ENCODE data around the gene DENND11. TPM values are rescaled to one million over a fixed set of nuclear protein-coding genes. Genes with fewer than 3 reads are reported as not detected.

DENND11 gene
- total RNA-seq, 4 donors from 2014 or later = 34.1 to 57.5 (median 45.3) TPM

- no peak for DNase-seq
- Histone ChIP-seq H3K9me3 (no peaks in the 10 kb centered on the region), H3K27ac (no peak overlapping the region), H3K27me3 (no peaks in the 10 kb centered on the region), H3K36me3 (peaks cover 0 to 19% of the 10 kb centered on the region in 2 donors), H3K4me1 (peaks cover 0 to 4% of the 10 kb centered on the region in 2 donors), H3K4me3 (replicated peaks in 1 of 3) (no peak overlapping the region)
- TF ChIP-seq POLR2A (IDR thresholded peaks at IDR 0.05) (no peak), CTCF (IDR thresholded peaks at IDR 0.05) (no peak)
- intact Hi-C loops (cut with DNase I) = no loop called here
- WGBS, 2 donors = 88 to 90% methylated on average over 3 of the region's 3 CpGs
These were observed 15.9 kb downstream of the DENND11 start for GRCh38 chr7:141686074-141686473.

GRCh38 chr7:141685285-141686023 lies 16.5 kb downstream of the DENND11 start:
- H3K4me3 ChIP-seq (replicated peaks in 1 of 3) = no peak overlapping the region
- TF ChIP-seq POLR2A (IDR thresholded peaks at IDR 0.05) (no peak), CTCF (IDR thresholded peaks at IDR 0.05) (no peak)
- no peaks in the 10 kb centered on the region for H3K27me3 ChIP-seq
- no peak for DNase-seq
- intact Hi-C loops (cut with DNase I) = no loop called here
- H3K36me3 ChIP-seq = peaks cover 0 to 19% of the 10 kb centered on the region in 2 donors
- peaks cover 0 to 4% of the 10 kb centered on the region in 2 donors for H3K4me1 ChIP-seq
- H3K27ac ChIP-seq = no peak overlapping the region
- no peaks in the 10 kb centered on the region for H3K9me3 ChIP-seq
- WGBS, 2 donors = 87 to 88% methylated on average over 27 of the region's 27 CpGs

GRCh38 chr7:141679014-141679413 lies 23.0 kb downstream of the DENND11 start:
- Histone ChIP-seq H3K4me1 (peaks cover 3 to 12% of the 10 kb centered on the region in 2 donors), H3K36me3 (peaks cover 0 to 10% of the 10 kb centered on the region in 2 donors), H3K27ac (no peak overlapping the region), H3K27me3 (no peaks in the 10 kb centered on the region), H3K9me3 (no peaks in the 10 kb centered on the region), H3K4me3 (replicated peaks in 1 of 3) (no peak overlapping the region)
- DNase-seq = no peak
- intact Hi-C loops (cut with DNase I) = no loop called here
- no peak for TF ChIP-seq CTCF (IDR thresholded peaks at IDR 0.05)
- TF ChIP-seq POLR2A (IDR thresholded peaks at IDR 0.05) = no peak

GRCh38 chr7:141676618-141677017 lies 25.3 kb downstream of the DENND11 start:
- Histone ChIP-seq H3K27ac (no peak overlapping the region), H3K4me3 (replicated peaks in 1 of 3) (no peak overlapping the region), H3K4me1 (peaks cover 5 to 16% of the 10 kb centered on the region in 2 donors), H3K27me3 (no peaks in the 10 kb centered on the region), H3K9me3 (no peaks in the 10 kb centered on the region), H3K36me3 (peaks cover 0 to under 1% of the 10 kb centered on the region in 2 donors)
- intact Hi-C loops (cut with DNase I) = no loop called here
- TF ChIP-seq POLR2A (IDR thresholded peaks at IDR 0.05) = no peak
- TF ChIP-seq CTCF (IDR thresholded peaks at IDR 0.05) = no peak
- 85 to 88% methylated on average over 3 of the region's 3 CpGs for WGBS, 2 donors
- no peak for DNase-seq

- no peak for TF ChIP-seq POLR2A (IDR thresholded peaks at IDR 0.05)
- no peak for TF ChIP-seq CTCF (IDR thresholded peaks at IDR 0.05)
- H3K9me3 ChIP-seq = no peaks in the 10 kb centered on the region
- WGBS, 2 donors = 87 to 93% methylated on average over 6 of the region's 6 CpGs
- no peak for DNase-seq
- H3K4me3 ChIP-seq (replicated peaks in 1 of 3) = no peak overlapping the region
- no peaks in the 10 kb centered on the region for H3K36me3 ChIP-seq
- H3K27me3 ChIP-seq = no peaks in the 10 kb centered on the region
- intact Hi-C loops (cut with DNase I) = no loop called here
- H3K27ac ChIP-seq = no peak overlapping the region
- peaks cover 5 to 16% of the 10 kb centered on the region in 2 donors for H3K4me1 ChIP-seq
These were observed 26.3 kb downstream of the DENND11 start for GRCh38 chr7:141675436-141676215.
